ENCODE measurements around the gene FKBP7. TPM values are rescaled to one million over a fixed set of nuclear protein-coding genes. Genes with fewer than 3 reads are reported as not detected.

The FKBP7 gene
- total RNA-seq, 2 donors from 2014 or later = 0.65 TPM; not detected in 1

GRCh38 chr2:178452870-178453269 is 25.5 kb downstream of the FKBP7 start:
- H3K4me3 Mint-ChIP-seq = no peak overlapping the region
- H3K27ac Mint-ChIP-seq = no peak overlapping the region
- H3K9me3 ChIP-seq (ENCODE audit: control insufficient read depth, low read length, poor library complexity, severe bottlenecking) = no peaks in the 10 kb centered on the region
- ATAC-seq (no peak), DNase-seq (no peak)
- peaks cover 24% of the 10 kb centered on the region for H3K4me1 Mint-ChIP-seq
- H3K36me3 Mint-ChIP-seq (ENCODE audit: low read depth) = peaks cover 3% of the 10 kb centered on the region
- H3K27me3 Mint-ChIP-seq = no peaks in the 10 kb centered on the region

GRCh38 chr2:178452334-178452733 is 26.1 kb downstream of the FKBP7 start:
- no peak for ATAC-seq
- DNase-seq = no peak
- Mint-ChIP-seq H3K4me3 (peak overlapping the region; percentile 39), H3K27ac (no peak overlapping the region), H3K36me3 (ENCODE audit: low read depth) (peaks cover 3% of the 10 kb centered on the region), H3K4me1 (peaks cover 25% of the 10 kb centered on the region), H3K27me3 (no peaks in the 10 kb centered on the region)
- H3K9me3 ChIP-seq (ENCODE audit: control insufficient read depth, low read length, poor library complexity, severe bottlenecking) = no peaks in the 10 kb centered on the region

GRCh38 chr2:178450774-178451525 is 27.4 kb downstream of the FKBP7 start, which contains the start of the genes PJVK and PRKRA:
TSS of gene PJVK (plus strand) at chr2:178451378. CDS start at chr2:178453410, 2,032 bp downstream.
TSS of gene PRKRA (minus strand) at chr2:178451175. CDS start at chr2:178451030, 145 bp downstream.
- Mint-ChIP-seq H3K27ac (peak within 1 kb of the TSS; percentile 92), H3K36me3 (ENCODE audit: low read depth) (peaks cover 3% of the 10 kb centered on the region), H3K4me1 (peaks cover 25% of the 10 kb centered on the region), H3K4me3 (peak within 1 kb of the TSS; percentile 93), H3K27me3 (no peaks in the 10 kb centered on the region)
- H3K9me3 ChIP-seq (ENCODE audit: control insufficient read depth, low read length, poor library complexity, severe bottlenecking) = no peaks in the 10 kb centered on the region
- ATAC-seq = peak; percentile 85
- peak; percentile 92 to 96 (median 94) for DNase-seq

- Mint-ChIP-seq H3K4me3 (peak overlapping the region; percentile 93), H3K27me3 (no peaks in the 10 kb centered on the region), H3K27ac (peak overlapping the region; percentile 92), H3K4me1 (peaks cover 25% of the 10 kb centered on the region), H3K36me3 (ENCODE audit: low read depth) (peaks cover 3% of the 10 kb centered on the region)
- H3K9me3 ChIP-seq (ENCODE audit: control insufficient read depth, low read length, poor library complexity, severe bottlenecking) = no peaks in the 10 kb centered on the region
- DNase-seq (peak in 2 of 3 donors; percentile 77 to 83), ATAC-seq (peak; percentile 72)
Observed at GRCh38 chr2:178450524-178450773, 28.0 kb downstream of the FKBP7 start.

GRCh38 chr2:178449700-178450523 is 28.5 kb downstream of the FKBP7 start:
- ATAC-seq = no peak
- Mint-ChIP-seq H3K36me3 (ENCODE audit: low read depth) (peaks cover 5% of the 10 kb centered on the region), H3K4me3 (peak overlapping the region; percentile 93), H3K27me3 (no peaks in the 10 kb centered on the region), H3K4me1 (peaks cover 28% of the 10 kb centered on the region), H3K27ac (peak overlapping the region; percentile 92)
- no peak for DNase-seq
- H3K9me3 ChIP-seq (ENCODE audit: control insufficient read depth, low read length, poor library complexity, severe bottlenecking) = no peaks in the 10 kb centered on the region

GRCh38 chr2:178448968-178449661 is 29.3 kb downstream of the FKBP7 start:
- no peak for DNase-seq
- no peaks in the 10 kb centered on the region for H3K9me3 ChIP-seq (ENCODE audit: control insufficient read depth, low read length, poor library complexity, severe bottlenecking)
- Mint-ChIP-seq H3K4me1 (peaks cover 29% of the 10 kb centered on the region), H3K27me3 (no peaks in the 10 kb centered on the region), H3K36me3 (ENCODE audit: low read depth) (peaks cover 6% of the 10 kb centered on the region), H3K4me3 (peak overlapping the region; percentile 72), H3K27ac (peak overlapping the region; percentile 92)
- no peak for ATAC-seq

- H3K27me3 Mint-ChIP-seq = no peaks in the 10 kb centered on the region
- DNase-seq = no peak
- no peak for ATAC-seq
- H3K4me1 Mint-ChIP-seq = peaks cover 13% of the 10 kb centered on the region
- no peaks in the 10 kb centered on the region for H3K9me3 ChIP-seq (ENCODE audit: control insufficient read depth, low read length, poor library complexity, severe bottlenecking)
- no peak overlapping the region for H3K4me3 Mint-ChIP-seq
- H3K36me3 Mint-ChIP-seq (ENCODE audit: low read depth) = peaks cover 16% of the 10 kb centered on the region
- H3K27ac Mint-ChIP-seq = no peak overlapping the region
Observed at GRCh38 chr2:178441426-178441825, 37.0 kb downstream of the FKBP7 start.

GRCh38 chr2:178436662-178437061 is 41.7 kb downstream of the FKBP7 start:
- DNase-seq (no peak), ATAC-seq (no peak)
- no peak overlapping the region for H3K27ac Mint-ChIP-seq
- no peaks in the 10 kb centered on the region for H3K9me3 ChIP-seq (ENCODE audit: control insufficient read depth, low read length, poor library complexity, severe bottlenecking)
- peaks cover 15% of the 10 kb centered on the region for H3K36me3 Mint-ChIP-seq (ENCODE audit: low read depth)
- no peak overlapping the region for H3K4me3 Mint-ChIP-seq
- H3K4me1 Mint-ChIP-seq = peaks cover 11% of the 10 kb centered on the region
- no peaks in the 10 kb centered on the region for H3K27me3 Mint-ChIP-seq

GRCh38 chr2:178429336-178429735 is 49.1 kb downstream of the FKBP7 start:
- H3K9me3 ChIP-seq (ENCODE audit: control insufficient read depth, low read length, poor library complexity, severe bottlenecking) = no peaks in the 10 kb centered on the region
- no peak for DNase-seq
- no peaks in the 10 kb centered on the region for H3K4me1 Mint-ChIP-seq
- H3K4me3 Mint-ChIP-seq = peak overlapping the region; percentile 62
- H3K27ac Mint-ChIP-seq = no peak overlapping the region
- no peaks in the 10 kb centered on the region for H3K27me3 Mint-ChIP-seq
- peaks cover 15% of the 10 kb centered on the region for H3K36me3 Mint-ChIP-seq (ENCODE audit: low read depth)
- peak; percentile 28 for ATAC-seq

- no peak for ATAC-seq
- H3K9me3 ChIP-seq (ENCODE audit: control insufficient read depth, low read length, poor library complexity, severe bottlenecking) = no peaks in the 10 kb centered on the region
- H3K4me3 Mint-ChIP-seq = no peak overlapping the region
- no peaks in the 10 kb centered on the region for H3K27me3 Mint-ChIP-seq
- no peak for DNase-seq
- no peaks in the 10 kb centered on the region for H3K4me1 Mint-ChIP-seq
- peaks cover 15% of the 10 kb centered on the region for H3K36me3 Mint-ChIP-seq (ENCODE audit: low read depth)
- no peak overlapping the region for H3K27ac Mint-ChIP-seq
Observed at GRCh38 chr2:178428396-178428806, 50.0 kb downstream of the FKBP7 start.

- Mint-ChIP-seq H3K27me3 (no peaks in the 10 kb centered on the region), H3K36me3 (ENCODE audit: low read depth) (peaks cover 15% of the 10 kb centered on the region), H3K27ac (no peak overlapping the region), H3K4me3 (no peak overlapping the region), H3K4me1 (no peaks in the 10 kb centered on the region)
- H3K9me3 ChIP-seq (ENCODE audit: control insufficient read depth, low read length, poor library complexity, severe bottlenecking) = no peaks in the 10 kb centered on the region
- no peak for DNase-seq
- no peak for ATAC-seq
Observed at GRCh38 chr2:178427458-178427857, 50.9 kb downstream of the FKBP7 start.

GRCh38 chr2:178426388-178426787 is 52.0 kb downstream of the FKBP7 start:
- H3K4me1 Mint-ChIP-seq = no peaks in the 10 kb centered on the region
- H3K4me3 Mint-ChIP-seq = no peak overlapping the region
- no peaks in the 10 kb centered on the region for H3K27me3 Mint-ChIP-seq
- H3K27ac Mint-ChIP-seq = no peak overlapping the region
- no peaks in the 10 kb centered on the region for H3K9me3 ChIP-seq (ENCODE audit: control insufficient read depth, low read length, poor library complexity, severe bottlenecking)
- ATAC-seq (no peak), DNase-seq (no peak)
- H3K36me3 Mint-ChIP-seq (ENCODE audit: low read depth) = peaks cover 15% of the 10 kb centered on the region

- no peaks in the 10 kb centered on the region for H3K27me3 Mint-ChIP-seq
- H3K4me1 Mint-ChIP-seq = no peaks in the 10 kb centered on the region
- no peak overlapping the region for H3K27ac Mint-ChIP-seq
- ATAC-seq (no peak), DNase-seq (no peak)
- H3K36me3 Mint-ChIP-seq (ENCODE audit: low read depth) = peaks cover 12% of the 10 kb centered on the region
- H3K4me3 Mint-ChIP-seq = no peak overlapping the region
- H3K9me3 ChIP-seq (ENCODE audit: control insufficient read depth, low read length, poor library complexity, severe bottlenecking) = no peaks in the 10 kb centered on the region
Observed at GRCh38 chr2:178425255-178425827, 53.1 kb downstream of the FKBP7 start.
